Measurements from ENCODE around the gene SNX14. TPM values are rescaled to one million over a fixed set of nuclear protein-coding genes. Genes with fewer than 3 reads are reported as not detected.
A peak's percentile ranks its signal among the peaks of the same experiment; 100 is the strongest.

Gene SNX14
- total RNA-seq, 1 donor from 2014 or later = 62.4 TPM

DNA sequence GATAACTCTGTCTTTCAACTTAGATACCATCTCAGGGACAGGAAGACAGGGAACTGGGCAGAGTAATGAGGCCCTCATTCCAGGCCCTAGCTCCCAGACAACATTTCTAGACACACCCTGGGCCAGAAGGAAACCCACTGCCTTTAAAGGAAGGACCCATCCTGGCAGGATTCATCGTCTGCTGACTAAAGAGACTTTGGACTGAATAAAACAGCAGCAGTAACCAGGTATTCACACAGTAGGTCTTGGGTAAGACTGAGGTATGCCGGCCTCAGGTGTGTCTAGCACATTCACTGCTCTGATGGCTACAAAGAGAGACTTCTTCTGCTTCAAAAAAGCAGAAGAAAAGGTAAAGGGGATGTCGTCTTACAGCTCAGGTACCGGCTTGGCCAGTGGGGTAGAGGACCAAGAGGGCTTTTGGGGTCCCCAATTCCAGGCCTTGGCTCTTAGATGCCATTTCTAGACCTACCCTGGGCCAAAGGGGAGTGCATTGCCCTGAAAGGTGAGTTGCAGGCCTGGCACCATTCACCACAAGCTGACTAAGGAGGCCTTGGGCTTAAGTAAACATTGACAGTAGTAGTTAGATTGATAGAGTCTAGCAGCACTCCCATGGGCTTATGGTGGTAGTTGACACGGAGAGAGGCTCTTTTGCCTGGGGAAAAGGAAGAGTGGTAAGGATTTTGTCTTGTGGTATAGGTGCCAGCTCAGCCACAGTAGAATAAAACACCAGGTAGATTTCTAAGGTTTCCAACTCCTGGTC is 13.4 kb downstream of the SNX14 start:
- DNase-seq (ENCODE audit: extremely low spot score, unreplicated experiment) = no peak
- H3K27ac Mint-ChIP-seq = peak overlapping the region; percentile 35
- no peaks in the 10 kb centered on the region for H3K27me3 Mint-ChIP-seq
- no peak overlapping the region for H3K4me3 Mint-ChIP-seq
- TF ChIP-seq, protein P1, sequence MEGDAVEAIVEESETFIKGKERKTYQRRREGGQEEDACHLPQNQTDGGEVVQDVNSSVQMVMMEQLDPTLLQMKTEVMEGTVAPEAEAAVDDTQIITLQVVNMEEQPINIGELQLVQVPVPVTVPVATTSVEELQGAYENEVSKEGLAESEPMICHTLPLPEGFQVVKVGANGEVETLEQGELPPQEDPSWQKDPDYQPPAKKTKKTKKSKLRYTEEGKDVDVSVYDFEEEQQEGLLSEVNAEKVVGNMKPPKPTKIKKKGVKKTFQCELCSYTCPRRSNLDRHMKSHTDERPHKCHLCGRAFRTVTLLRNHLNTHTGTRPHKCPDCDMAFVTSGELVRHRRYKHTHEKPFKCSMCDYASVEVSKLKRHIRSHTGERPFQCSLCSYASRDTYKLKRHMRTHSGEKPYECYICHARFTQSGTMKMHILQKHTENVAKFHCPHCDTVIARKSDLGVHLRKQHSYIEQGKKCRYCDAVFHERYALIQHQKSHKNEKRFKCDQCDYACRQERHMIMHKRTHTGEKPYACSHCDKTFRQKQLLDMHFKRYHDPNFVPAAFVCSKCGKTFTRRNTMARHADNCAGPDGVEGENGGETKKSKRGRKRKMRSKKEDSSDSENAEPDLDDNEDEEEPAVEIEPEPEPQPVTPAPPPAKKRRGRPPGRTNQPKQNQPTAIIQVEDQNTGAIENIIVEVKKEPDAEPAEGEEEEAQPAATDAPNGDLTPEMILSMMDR (conservative IDR thresholded peaks at IDR 0.05) = no peak
- H3K4me1 Mint-ChIP-seq (ENCODE audit: unreplicated experiment) = peaks cover 8% of the 10 kb centered on the region
- peaks cover 5% of the 10 kb centered on the region for H3K9me3 Mint-ChIP-seq
- peaks cover 31% of the 10 kb centered on the region for H3K36me3 Mint-ChIP-seq

DNA sequence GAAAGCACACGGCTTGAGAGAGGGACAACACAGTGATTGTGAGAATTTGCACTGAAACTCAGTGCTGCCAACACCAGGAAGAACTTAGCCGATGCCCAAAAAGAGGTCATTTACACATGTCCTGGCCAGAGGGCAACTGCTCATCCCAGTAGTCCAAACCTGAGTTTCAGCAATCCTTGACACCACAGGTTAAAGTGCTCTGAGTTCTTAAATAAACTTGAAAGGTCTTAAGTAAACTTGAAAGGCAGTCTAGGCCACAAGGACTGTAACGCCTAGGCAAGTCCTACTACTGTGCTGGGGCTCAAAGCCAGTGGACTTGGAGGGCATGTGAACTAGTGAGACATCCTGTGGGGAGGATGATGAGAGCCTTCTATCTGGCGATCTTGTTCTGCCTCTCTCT is 14.1 kb downstream of the SNX14 start:
- peaks cover 9% of the 10 kb centered on the region for H3K4me1 Mint-ChIP-seq (ENCODE audit: unreplicated experiment)
- no peaks in the 10 kb centered on the region for H3K27me3 Mint-ChIP-seq
- no peak overlapping the region for H3K27ac Mint-ChIP-seq
- no peak for DNase-seq (ENCODE audit: extremely low spot score, unreplicated experiment)
- TF ChIP-seq, protein P1 (conservative IDR thresholded peaks at IDR 0.05) = no peak
- H3K4me3 Mint-ChIP-seq = no peak overlapping the region
- peaks cover 5% of the 10 kb centered on the region for H3K9me3 Mint-ChIP-seq
- H3K36me3 Mint-ChIP-seq = peaks cover 26% of the 10 kb centered on the region

DNA sequence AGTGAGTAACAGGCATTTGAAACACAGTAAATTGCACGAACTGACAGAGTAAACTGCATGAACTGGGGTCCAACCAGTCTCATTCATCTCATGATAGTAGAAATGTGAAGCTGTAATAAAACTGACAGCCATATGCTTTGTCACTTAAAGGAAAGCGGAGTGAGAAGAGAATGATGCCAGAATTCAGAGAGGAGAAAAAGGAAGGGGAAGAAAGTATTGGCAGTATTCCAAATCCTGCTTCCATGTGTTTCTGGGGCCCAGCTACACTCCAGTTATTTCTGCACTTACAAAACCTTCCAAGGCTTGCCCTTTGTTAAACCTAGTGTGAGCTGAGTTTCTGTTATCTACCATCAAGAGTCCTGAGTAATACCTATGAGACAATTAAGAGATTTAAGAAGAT is 17.2 kb downstream of the SNX14 start:
- DNase-seq (ENCODE audit: extremely low spot score, unreplicated experiment) = no peak
- Mint-ChIP-seq H3K27me3 (no peaks in the 10 kb centered on the region), H3K4me1 (ENCODE audit: unreplicated experiment) (peaks cover 9% of the 10 kb centered on the region), H3K9me3 (no peaks in the 10 kb centered on the region), H3K27ac (no peak overlapping the region), H3K36me3 (peaks cover 12% of the 10 kb centered on the region), H3K4me3 (no peak overlapping the region)
- TF ChIP-seq, protein P1 (conservative IDR thresholded peaks at IDR 0.05) = no peak

DNA sequence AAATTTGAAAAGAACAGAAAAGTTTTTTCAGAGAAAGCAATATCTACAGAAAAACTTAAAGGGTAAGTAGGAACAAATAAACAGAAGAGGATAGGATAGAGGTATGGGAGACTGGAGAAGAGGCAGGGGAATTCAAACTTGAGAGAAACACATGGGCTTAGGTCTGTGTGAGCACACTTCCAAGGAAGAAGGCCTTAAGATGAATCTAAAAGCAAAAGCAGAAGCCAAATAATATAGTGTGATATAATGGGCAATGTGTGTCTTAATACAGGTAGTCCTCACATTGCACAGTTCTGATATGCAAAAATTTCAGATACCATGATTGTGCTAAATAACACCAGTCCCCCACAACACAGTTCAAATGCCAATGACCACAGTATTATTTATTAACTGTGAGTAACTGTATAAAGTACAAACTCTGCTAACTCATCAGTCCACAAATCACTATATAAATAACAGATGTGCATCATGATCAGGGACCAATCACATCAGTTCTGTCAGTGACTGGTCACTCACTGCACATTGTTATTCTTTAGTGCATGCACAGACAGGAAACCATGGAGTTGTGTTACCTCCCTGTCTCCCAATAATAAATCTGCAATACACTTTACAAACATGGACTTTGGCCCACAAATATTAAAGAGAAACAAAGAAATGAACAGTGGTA is 18.6 kb downstream of the SNX14 start:
- Mint-ChIP-seq H3K27me3 (no peaks in the 10 kb centered on the region), H3K4me3 (no peak overlapping the region), H3K9me3 (no peaks in the 10 kb centered on the region), H3K27ac (peak overlapping the region; percentile 11), H3K4me1 (ENCODE audit: unreplicated experiment) (peaks cover 5% of the 10 kb centered on the region), H3K36me3 (peaks cover 6% of the 10 kb centered on the region)
- DNase-seq (ENCODE audit: extremely low spot score, unreplicated experiment) = no peak
- TF ChIP-seq, protein P1 (conservative IDR thresholded peaks at IDR 0.05) = no peak

DNA sequence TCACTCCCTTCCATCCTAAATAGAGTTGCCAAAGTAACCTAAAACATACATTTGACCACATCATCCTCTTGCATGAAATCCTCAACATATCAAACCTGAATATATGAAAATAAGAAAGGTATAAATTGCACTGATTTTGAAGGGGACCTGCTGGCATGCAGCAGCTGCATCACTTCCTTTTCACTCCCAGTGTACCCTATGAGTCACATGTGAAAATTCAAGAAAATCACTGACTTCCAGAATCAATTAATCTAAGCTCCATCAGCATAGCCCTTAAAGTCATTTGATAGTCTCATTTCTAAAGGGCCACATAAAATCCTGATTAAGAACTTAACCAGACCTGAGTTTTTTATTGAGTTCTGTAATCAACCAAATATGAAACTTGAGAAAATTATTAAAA is 24.3 kb downstream of the SNX14 start:
- no peaks in the 10 kb centered on the region for H3K27me3 Mint-ChIP-seq
- H3K27ac Mint-ChIP-seq = no peak overlapping the region
- H3K36me3 Mint-ChIP-seq = peaks cover 14% of the 10 kb centered on the region
- no peaks in the 10 kb centered on the region for H3K4me1 Mint-ChIP-seq (ENCODE audit: unreplicated experiment)
- TF ChIP-seq, protein P1 (conservative IDR thresholded peaks at IDR 0.05) = no peak
- DNase-seq (ENCODE audit: extremely low spot score, unreplicated experiment) = no peak
- H3K9me3 Mint-ChIP-seq = no peaks in the 10 kb centered on the region
- H3K4me3 Mint-ChIP-seq = no peak overlapping the region
